ENCODE results near the gene PHTF2.

The PHTF2 gene

GRCh38 chr7:77877791-77878190 is 79.2 kb downstream of the PHTF2 start:
- no peak for DNase-seq (ENCODE audit: low read depth)

- no peak for DNase-seq (ENCODE audit: low read depth)
These were observed 79.9 kb downstream of the PHTF2 start for GRCh38 chr7:77878500-77878899.

- DNase-seq (ENCODE audit: low read depth), result no peak
These were observed 80.7 kb downstream of the PHTF2 start for GRCh38 chr7:77879272-77879671.

GRCh38 chr7:77881871-77882270 is 83.3 kb downstream of the PHTF2 start:
- DNase-seq (ENCODE audit: low read depth), result no peak

GRCh38 chr7:77885155-77885554 is 86.6 kb downstream of the PHTF2 start:
- DNase-seq (ENCODE audit: low read depth), result no peak

GRCh38 chr7:77887567-77887966 is 89.0 kb downstream of the PHTF2 start:
- DNase-seq (ENCODE audit: low read depth), result no peak

- DNase-seq (ENCODE audit: low read depth), result no peak
These were observed 90.4 kb downstream of the PHTF2 start for GRCh38 chr7:77888998-77889397.

- no peak for DNase-seq (ENCODE audit: low read depth)
These were observed 95.2 kb downstream of the PHTF2 start for GRCh38 chr7:77893813-77894212.

GRCh38 chr7:77894574-77895091 is 96.1 kb downstream of the PHTF2 start:
- no peak for DNase-seq (ENCODE audit: low read depth)

- no peak for DNase-seq (ENCODE audit: low read depth)
These were observed 97.3 kb downstream of the PHTF2 start for GRCh38 chr7:77895905-77896304.

GRCh38 chr7:77897004-77897547 is 98.5 kb downstream of the PHTF2 start:
- no peak for DNase-seq (ENCODE audit: low read depth)

- no peak for DNase-seq (ENCODE audit: low read depth)
These were observed 100.9 kb downstream of the PHTF2 start for GRCh38 chr7:77899516-77899915.

- DNase-seq (ENCODE audit: low read depth), result no peak
These were observed 105.0 kb downstream of the PHTF2 start for GRCh38 chr7:77903597-77903996.

GRCh38 chr7:77904252-77904651 is 105.7 kb downstream of the PHTF2 start:
- DNase-seq (ENCODE audit: low read depth), result no peak

- no peak for DNase-seq (ENCODE audit: low read depth)
These were observed 108.7 kb downstream of the PHTF2 start for GRCh38 chr7:77907281-77907680.

- DNase-seq (ENCODE audit: low read depth), result no peak
These were observed 110.1 kb downstream of the PHTF2 start for GRCh38 chr7:77908664-77909063.

- DNase-seq (ENCODE audit: low read depth), result no peak
These were observed 111.6 kb downstream of the PHTF2 start for GRCh38 chr7:77910124-77910523.

GRCh38 chr7:77912293-77912692 is 113.7 kb downstream of the PHTF2 start:
- DNase-seq (ENCODE audit: low read depth), result no peak

GRCh38 chr7:77913977-77914607 is 115.5 kb downstream of the PHTF2 start:
- DNase-seq (ENCODE audit: low read depth), result no peak

- no peak for DNase-seq (ENCODE audit: low read depth)
These were observed 119.1 kb downstream of the PHTF2 start for GRCh38 chr7:77917500-77918262.

GRCh38 chr7:77918676-77919075 is 120.1 kb downstream of the PHTF2 start:
- DNase-seq (ENCODE audit: low read depth), result no peak

- no peak for DNase-seq (ENCODE audit: low read depth)
These were observed 124.8 kb downstream of the PHTF2 start for GRCh38 chr7:77923419-77923818.

- DNase-seq (ENCODE audit: low read depth), result no peak
These were observed 131.9 kb downstream of the PHTF2 start for GRCh38 chr7:77930496-77930895.
